HEK293 (cell line): ENCODE results near the gene C19orf73.

Source experiments
- CTCF ChIA-PET: fragments of 350-600 bp; formaldehyde crosslinking; extraction: SDS; loops from one replicate; lab custom pipeline; 2021; ENCODE audit warnings: antibody characterized with exemption; lab: Yijun Ruan, JAX
- POLR2A ChIA-PET: fragments of 300-600 bp; formaldehyde crosslinking; extraction: SDS; loops from one replicate; lab custom pipeline; 2020; ENCODE audit warnings: antibody characterized with exemption, inconsistent platforms; lab: Yijun Ruan, JAX
- H3K27ac ChIP-seq: fragments of 200-500 bp; sonication (Bioruptor generic); 2 replicates; pipeline ENCODE4 v1.5.1; 2014; ENCODE audit warnings: low read depth, low read length, control low read depth, inconsistent platforms; ENCODE audit errors: extremely low read depth
- H3K36me3 ChIP-seq, 2 experiments: fragments of 200-500 bp in 1 of 2; sonication (Bioruptor generic) in 1 of 2; 1 replicate in 1 of 2; 2 replicates in 1 of 2; pipeline ENCODE4 v1.5.1; 2014 to 2017; ENCODE audit warnings: inconsistent platforms in 2 of 2, low read length in 2 of 2; ENCODE audit not compliant: control insufficient read depth in 2 of 2, insufficient read depth in 1 of 2
- H3K4me1 ChIP-seq: fragments of 200-500 bp; sonication (Bioruptor generic); 2 replicates; pipeline ENCODE4 v1.5.1; 2014; ENCODE audit warnings: mild to moderate bottlenecking, low read length, inconsistent platforms; ENCODE audit not compliant: control insufficient read depth, insufficient read depth
- H3K4me3 ChIP-seq: 2 replicates; pipeline ENCODE4 v1.5.1; 2011; ENCODE audit warnings: low read depth, mild to moderate bottlenecking, control low read depth, low read length, moderate library complexity
- H3K9me3 ChIP-seq: fragments of 200-500 bp; sonication (Bioruptor generic); 2 replicates; pipeline ENCODE4 v1.5.1; 2014; ENCODE audit warnings: low read depth, low read length, inconsistent platforms; ENCODE audit not compliant: control insufficient read depth, insufficient read depth
- BCL11B ChIP-seq: fragments of 450-650 bp; formaldehyde crosslinking; IDR thresholded peaks from 2 replicates; pipeline ENCODE4 v1.5.1; 2016; ENCODE audit warnings: low read depth, missing biosample characterization, missing genetic modification characterization
- KLF1 ChIP-seq: fragments of 450-650 bp; formaldehyde crosslinking; IDR thresholded peaks from 2 replicates; pipeline ENCODE4 v1.5.1; 2016; ENCODE audit warnings: missing biosample characterization, missing genetic modification characterization
- KLF9 ChIP-seq: fragments of 450-650 bp; formaldehyde crosslinking; IDR thresholded peaks from 2 replicates; pipeline ENCODE4 v1.5.1; 2016; ENCODE audit warnings: missing biosample characterization, missing genetic modification characterization, low read depth
- OSR2 ChIP-seq: fragments of 450-650 bp; formaldehyde crosslinking; IDR thresholded peaks from 2 replicates; pipeline ENCODE4 v1.5.1; 2016; ENCODE audit warnings: missing biosample characterization, missing genetic modification characterization
- PRDM10 ChIP-seq: fragments of 450-650 bp; formaldehyde crosslinking; IDR thresholded peaks from 2 replicates; pipeline ENCODE4 v1.5.1; 2016; ENCODE audit warnings: missing biosample characterization, missing genetic modification characterization
- RBAK ChIP-seq: fragments of 450-650 bp; formaldehyde crosslinking; IDR thresholded peaks from 2 replicates; pipeline ENCODE4 v1.5.1; 2016; ENCODE audit warnings: missing biosample characterization, missing genetic modification characterization
- WT1 ChIP-seq: fragments of 450-650 bp; formaldehyde crosslinking; IDR thresholded peaks from 2 replicates; pipeline ENCODE4 v1.5.1; 2016; ENCODE audit warnings: missing biosample characterization, missing genetic modification characterization
- ZBTB26 ChIP-seq: fragments of 450-650 bp; formaldehyde crosslinking; optimal IDR thresholded peaks from 2 replicates; pipeline ENCODE3; 2016; ENCODE audit warnings: missing biosample characterization, mild to moderate bottlenecking, missing genetic modification characterization
- ZBTB7A ChIP-seq: fragments of 450-650 bp; formaldehyde crosslinking; IDR thresholded peaks from 2 replicates; pipeline ENCODE4 v1.5.1; 2016; ENCODE audit warnings: low read depth, missing biosample characterization, missing genetic modification characterization
- ZNF112 ChIP-seq: fragments of 450-650 bp; formaldehyde crosslinking; IDR thresholded peaks from 2 replicates; pipeline ENCODE4 v1.5.0; 2017; ENCODE audit warnings: missing biosample characterization, missing genetic modification characterization
- ZNF140 ChIP-seq: fragments of 450-650 bp; formaldehyde crosslinking; IDR thresholded peaks from 2 replicates; pipeline ENCODE4 v1.5.1; 2016; ENCODE audit warnings: missing biosample characterization, missing genetic modification characterization
- ZNF2 ChIP-seq: fragments of 450-650 bp; formaldehyde crosslinking; IDR thresholded peaks from 2 replicates; pipeline ENCODE4 v1.5.1; 2016; ENCODE audit warnings: missing biosample characterization, missing genetic modification characterization
- ZNF23 ChIP-seq: fragments of 450-650 bp; formaldehyde crosslinking; IDR thresholded peaks from 2 replicates; pipeline ENCODE4 v1.5.1; 2016; ENCODE audit warnings: missing biosample characterization, missing genetic modification characterization, borderline replicate concordance
- ZNF398 ChIP-seq: fragments of 450-650 bp; formaldehyde crosslinking; IDR thresholded peaks from 2 replicates; pipeline ENCODE4 v1.5.1; 2017; ENCODE audit warnings: missing biosample characterization, missing genetic modification characterization
- ZNF416 ChIP-seq: fragments of 450-650 bp; formaldehyde crosslinking; IDR thresholded peaks from 2 replicates; pipeline ENCODE4 v1.5.1; 2016; ENCODE audit warnings: missing biosample characterization, missing genetic modification characterization
- ZNF621 ChIP-seq: fragments of 450-650 bp; formaldehyde crosslinking; IDR thresholded peaks from 2 replicates; pipeline ENCODE4 v1.5.1; 2017; ENCODE audit warnings: missing biosample characterization, missing genetic modification characterization
- ZNF645 ChIP-seq: fragments of 450-650 bp; formaldehyde crosslinking; IDR thresholded peaks from 2 replicates; pipeline ENCODE4; 2016; ENCODE audit warnings: missing biosample characterization, missing genetic modification characterization
- ZNF654 ChIP-seq: fragments of 450-650 bp; formaldehyde crosslinking; IDR thresholded peaks from 2 replicates; pipeline ENCODE4 v1.5.1; 2016; ENCODE audit warnings: low read depth, missing biosample characterization, missing genetic modification characterization
- ZNF777 ChIP-seq: fragments of 450-650 bp; formaldehyde crosslinking; IDR thresholded peaks from 2 replicates; pipeline ENCODE4 v1.5.1; 2017; ENCODE audit warnings: missing biosample characterization, missing genetic modification characterization, borderline replicate concordance
- ZSCAN18 ChIP-seq: fragments of 450-650 bp; formaldehyde crosslinking; IDR thresholded peaks from 2 replicates; pipeline ENCODE4 v1.5.1; 2016; ENCODE audit warnings: missing biosample characterization, missing genetic modification characterization
- ZXDB ChIP-seq: fragments of 450-650 bp; formaldehyde crosslinking; IDR thresholded peaks from 2 replicates; pipeline ENCODE4 v1.5.1; 2016; ENCODE audit warnings: missing biosample characterization, missing genetic modification characterization

The C19orf73 gene

GRCh38 chr19:49153167-49153809 lies 34.3 kb upstream of the C19orf73 start (continued):
- no peak for TF ChIP-seq ZNF645 (tag by site-specific recombination)
- TF ChIP-seq ZNF112 (tag by site-specific recombination), result no peak
- no peak for TF ChIP-seq ZNF416 (tag by site-specific recombination)
- no peak for TF ChIP-seq ZNF654
- no peak for TF ChIP-seq ZNF398 (tag by site-specific recombination)
- no peak for TF ChIP-seq ZSCAN18

GRCh38 chr19:49152119-49152550 lies 33.2 kb upstream of the C19orf73 start:
- Histone ChIP-seq H3K4me3 (no peak overlapping the region), H3K9me3 (no peaks in the 10 kb centered on the region), H3K36me3 (no peaks in the 10 kb centered on the region), H3K27ac (no peak overlapping the region), H3K4me1 (peaks cover 6% of the 10 kb centered on the region)
- ChIA-PET CTCF (interaction anchor here (1.3 kb wide), 1 partner anchor 47 kb away, joined by 7 read pairs; no protein-coding TSS in a partner anchor), POLR2A (interaction anchor here (0.5 to 3.8 kb wide), 4 partner anchors 35 to 322 kb away, joined by 3 to 22 read pairs (median 5); partner anchors contain the start of gene LIN7B)
- TF ChIP-seq RBAK (tag by site-specific recombination) (no peak), ZBTB26 (tag by site-specific recombination) (no peak), ZNF621 (no peak), ZNF140 (tag by site-specific recombination) (no peak), ZBTB7A (tag by site-specific recombination) (0 out of 2 replicates have a peak, but pooled peaks have one; percentile 29), PRDM10 (tag by site-specific recombination) (no peak), WT1 (tag by site-specific recombination) (no peak), ZNF777 (tag by site-specific recombination) (no peak), KLF1 (no peak; the same call in 1 of the 2 replicates), KLF9 (tag by site-specific recombination) (no peak), ZNF2 (tag by site-specific recombination) (no peak), ZNF645 (tag by site-specific recombination) (no peak), ZNF23 (tag by site-specific recombination) (no peak), ZXDB (no peak), OSR2 (no peak), BCL11B (peak; percentile 58; the same call in 1 of the 2 replicates)
